HCT116 (cell line): ENCODE results near the gene TEPSIN.
"Not testable (repeated sequence)": the region's sequence is repeated elsewhere in the genome, so short reads cannot be mapped to it uniquely, and the experiment has no call there.

Source experiments
- EZH2 ChIP-seq: fragments of 200-600 bp; sonication (generic); IDR thresholded peaks from 2 replicates; pipeline ENCODE4 v1.6.1; 2017; ENCODE audit warnings: antibody characterized with exemption, mixed run types
- POLR2A ChIP-seq: IDR thresholded peaks from 2 replicates; pipeline ENCODE4 v1.7.0; 2011; ENCODE audit warnings: borderline replicate concordance; ENCODE audit not compliant: insufficient read depth, insufficient read length; ENCODE audit errors: extremely low read depth
- POLR2AphosphoS5 ChIP-seq: IDR thresholded peaks from 2 replicates; pipeline ENCODE4 v1.6.1; 2011; ENCODE audit warnings: mild to moderate bottlenecking, low read depth, low read length, moderate library complexity
- TF ChIP-seq, protein P1 (sequence below), 3 experiments: fragments of 200-600 bp in 1 of 3; sonication (generic) in 1 of 3; IDR thresholded peaks in 2 of 3; conservative IDR thresholded peaks in 1 of 3; 2 replicates each; pipeline ENCODE4 v1.5.1; 2012 to 2017; ENCODE audit warnings: low read depth in 2 of 3, low read length in 2 of 3, antibody characterized with exemption in 1 of 3, borderline replicate concordance in 1 of 3, control low read depth in 1 of 3, mild to moderate bottlenecking in 1 of 3, mixed read lengths in 1 of 3, mixed run types in 1 of 3, moderate library complexity in 1 of 3; ENCODE audit not compliant: insufficient read depth in 1 of 3

- TF ChIP-seq, protein P1, sequence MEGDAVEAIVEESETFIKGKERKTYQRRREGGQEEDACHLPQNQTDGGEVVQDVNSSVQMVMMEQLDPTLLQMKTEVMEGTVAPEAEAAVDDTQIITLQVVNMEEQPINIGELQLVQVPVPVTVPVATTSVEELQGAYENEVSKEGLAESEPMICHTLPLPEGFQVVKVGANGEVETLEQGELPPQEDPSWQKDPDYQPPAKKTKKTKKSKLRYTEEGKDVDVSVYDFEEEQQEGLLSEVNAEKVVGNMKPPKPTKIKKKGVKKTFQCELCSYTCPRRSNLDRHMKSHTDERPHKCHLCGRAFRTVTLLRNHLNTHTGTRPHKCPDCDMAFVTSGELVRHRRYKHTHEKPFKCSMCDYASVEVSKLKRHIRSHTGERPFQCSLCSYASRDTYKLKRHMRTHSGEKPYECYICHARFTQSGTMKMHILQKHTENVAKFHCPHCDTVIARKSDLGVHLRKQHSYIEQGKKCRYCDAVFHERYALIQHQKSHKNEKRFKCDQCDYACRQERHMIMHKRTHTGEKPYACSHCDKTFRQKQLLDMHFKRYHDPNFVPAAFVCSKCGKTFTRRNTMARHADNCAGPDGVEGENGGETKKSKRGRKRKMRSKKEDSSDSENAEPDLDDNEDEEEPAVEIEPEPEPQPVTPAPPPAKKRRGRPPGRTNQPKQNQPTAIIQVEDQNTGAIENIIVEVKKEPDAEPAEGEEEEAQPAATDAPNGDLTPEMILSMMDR (IDR thresholded peaks at IDR 0.05 in 2 of 3, conservative IDR thresholded peaks at IDR 0.05 in 1 of 3; ENCODE audit: borderline replicate concordance in 1 of 3, insufficient read depth in 1 of 3, low read depth in 2 of 3, low read length in 2 of 3) = not testable (repeated sequence)
- TF ChIP-seq POLR2AphosphoS5, POLR2A, EZH2: not testable (repeated sequence)
These were observed 11.2 kb downstream of the TEPSIN start for GRCh38 chr17:81227630-81228029.
